ENCODE measurements around the gene TAOK3.
A peak's percentile ranks its signal among the peaks of the same experiment; 100 is the strongest.

The TAOK3 gene

DNA sequence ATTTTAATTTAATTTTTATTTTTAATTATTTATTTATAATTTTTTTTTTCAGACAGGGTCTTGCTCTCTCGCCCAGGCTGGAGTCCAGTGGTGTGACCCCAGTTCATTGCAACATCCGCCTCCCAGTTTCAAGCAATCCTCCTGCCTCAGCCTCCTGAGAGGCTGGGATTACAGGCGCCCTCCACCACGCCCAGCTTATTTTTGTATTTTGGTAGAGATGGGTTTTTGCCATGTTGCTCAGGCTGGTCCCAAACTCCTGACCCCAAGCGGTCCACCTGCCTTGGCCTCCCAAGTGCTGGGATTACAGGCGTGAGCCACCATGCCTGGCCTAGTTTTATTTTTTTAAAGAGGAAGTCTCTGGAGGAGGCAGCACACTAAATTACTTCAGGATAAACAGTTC is 250.4 kb downstream of the TAOK3 start:
- Histone ChIP-seq H3K9ac (ENCODE audit: low read length) (no peak overlapping the region), H3K9me3 (ENCODE audit: control insufficient read depth, low read depth, low read length) (no peaks in the 10 kb centered on the region), H3K4me3 (ENCODE audit: low read length) (no peak overlapping the region), H3K27ac (ENCODE audit: low read length) (peak overlapping the region; percentile 43), H3K27me3 (ENCODE audit: control insufficient read depth, insufficient read depth, low read length) (no peaks in the 10 kb centered on the region), H3K36me3 (ENCODE audit: control insufficient read depth, low read depth, low read length) (no peaks in the 10 kb centered on the region), H3K4me1 (ENCODE audit: control insufficient read depth, low read depth, low read length) (peaks cover 9% of the 10 kb centered on the region)

DNA sequence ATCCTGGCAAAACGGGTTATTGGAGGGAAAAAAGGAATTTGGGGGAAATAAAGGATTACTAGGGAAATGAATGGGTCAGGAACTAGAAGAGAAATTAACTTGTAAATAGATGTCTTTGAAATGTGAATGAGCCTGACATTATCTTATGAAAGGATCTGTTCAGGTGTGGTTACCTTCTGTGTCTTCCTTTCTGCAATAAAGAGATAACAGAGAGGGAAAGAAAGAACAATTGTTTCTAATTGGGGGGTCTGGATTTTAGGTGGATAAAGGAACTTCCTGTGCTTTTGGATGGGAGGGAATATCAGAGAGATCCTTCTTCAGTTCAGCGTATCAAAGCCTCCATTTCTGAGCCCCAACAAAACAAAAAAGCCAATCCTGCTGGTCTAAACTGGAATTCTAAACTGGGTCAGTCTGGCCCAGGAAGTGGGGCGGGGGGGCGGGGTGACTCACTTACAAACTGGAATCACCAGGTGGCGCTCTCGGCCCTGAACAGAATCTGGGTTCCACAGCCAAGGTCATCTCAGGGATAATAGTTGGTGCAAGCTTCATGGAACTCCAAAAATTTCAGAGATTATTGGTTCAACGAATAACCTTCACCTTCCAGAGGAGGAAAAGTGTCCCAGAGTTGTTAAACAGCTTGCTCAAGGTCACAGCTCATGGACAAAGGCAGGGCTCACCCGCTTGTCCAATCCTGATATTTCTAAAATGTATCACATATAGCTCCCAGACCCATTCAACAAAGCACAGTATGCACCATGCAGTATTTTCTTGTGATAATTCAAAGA is 251.9 kb downstream of the TAOK3 start:
- H3K4me3 ChIP-seq (ENCODE audit: low read length) = peak overlapping the region; percentile 51
- peak overlapping the region; percentile 85 for H3K9ac ChIP-seq (ENCODE audit: low read length)
- H3K4me1 ChIP-seq (ENCODE audit: control insufficient read depth, low read depth, low read length) = peaks cover 14% of the 10 kb centered on the region
- H3K9me3 ChIP-seq (ENCODE audit: control insufficient read depth, low read depth, low read length) = no peaks in the 10 kb centered on the region
- H3K27me3 ChIP-seq (ENCODE audit: control insufficient read depth, insufficient read depth, low read length) = no peaks in the 10 kb centered on the region
- H3K36me3 ChIP-seq (ENCODE audit: control insufficient read depth, low read depth, low read length) = no peaks in the 10 kb centered on the region
- H3K27ac ChIP-seq (ENCODE audit: low read length) = peak overlapping the region; percentile 98

DNA sequence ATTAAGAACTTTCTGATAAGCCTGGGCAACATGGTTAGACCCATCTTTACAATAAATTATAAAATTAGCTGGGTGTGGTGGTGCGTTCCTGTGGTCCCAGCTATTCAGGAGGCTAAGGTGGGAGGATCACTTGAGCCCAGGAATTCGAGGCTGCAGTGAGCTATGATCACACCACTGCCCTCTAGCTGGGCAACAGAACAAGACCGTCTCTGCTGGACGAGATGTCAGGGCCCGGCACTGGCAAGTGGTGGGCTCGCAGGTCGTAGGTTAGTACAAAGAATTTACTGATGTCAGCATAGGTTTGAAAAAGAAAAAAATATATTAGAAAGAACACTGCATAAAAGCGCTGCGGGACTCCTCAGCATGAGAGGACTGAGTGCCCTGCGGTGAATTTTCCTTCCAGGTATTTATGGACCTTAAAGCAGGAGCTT is 253.2 kb downstream of the TAOK3 start:
- Histone ChIP-seq H3K4me3 (ENCODE audit: low read length) (peak overlapping the region; percentile 45), H3K9me3 (ENCODE audit: control insufficient read depth, low read depth, low read length) (no peaks in the 10 kb centered on the region), H3K36me3 (ENCODE audit: control insufficient read depth, low read depth, low read length) (no peaks in the 10 kb centered on the region), H3K27ac (ENCODE audit: low read length) (peak overlapping the region; percentile 66), H3K4me1 (ENCODE audit: control insufficient read depth, low read depth, low read length) (peaks cover 14% of the 10 kb centered on the region), H3K27me3 (ENCODE audit: control insufficient read depth, insufficient read depth, low read length) (no peaks in the 10 kb centered on the region), H3K9ac (ENCODE audit: low read length) (peak overlapping the region; percentile 67)

DNA sequence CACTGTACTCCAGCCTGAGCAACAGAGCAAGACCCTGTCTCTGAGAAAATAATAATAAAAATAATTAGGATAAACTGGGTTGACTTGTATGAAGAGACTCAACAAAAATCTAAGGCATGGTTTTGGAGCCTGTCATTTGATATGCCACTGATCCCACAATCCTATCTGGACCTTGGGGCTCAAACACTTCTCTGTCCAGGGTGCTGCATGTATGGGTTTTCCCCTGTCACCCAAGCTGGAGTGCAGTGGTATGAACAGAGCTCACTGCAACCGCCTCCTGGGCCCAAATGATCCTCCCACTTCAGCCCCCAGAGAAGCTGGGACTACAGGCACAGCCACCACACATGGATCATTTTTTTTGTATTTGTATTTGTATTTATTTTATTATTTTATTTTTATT is 263.6 kb downstream of the TAOK3 start:
- Histone ChIP-seq H3K4me1 (ENCODE audit: control insufficient read depth, low read depth, low read length) (no peaks in the 10 kb centered on the region), H3K27me3 (ENCODE audit: control insufficient read depth, insufficient read depth, low read length) (no peaks in the 10 kb centered on the region), H3K9ac (ENCODE audit: low read length) (no peak overlapping the region), H3K27ac (ENCODE audit: low read length) (no peak overlapping the region), H3K9me3 (ENCODE audit: control insufficient read depth, low read depth, low read length) (no peaks in the 10 kb centered on the region), H3K4me3 (ENCODE audit: low read length) (no peak overlapping the region), H3K36me3 (ENCODE audit: control insufficient read depth, low read depth, low read length) (no peaks in the 10 kb centered on the region)

DNA sequence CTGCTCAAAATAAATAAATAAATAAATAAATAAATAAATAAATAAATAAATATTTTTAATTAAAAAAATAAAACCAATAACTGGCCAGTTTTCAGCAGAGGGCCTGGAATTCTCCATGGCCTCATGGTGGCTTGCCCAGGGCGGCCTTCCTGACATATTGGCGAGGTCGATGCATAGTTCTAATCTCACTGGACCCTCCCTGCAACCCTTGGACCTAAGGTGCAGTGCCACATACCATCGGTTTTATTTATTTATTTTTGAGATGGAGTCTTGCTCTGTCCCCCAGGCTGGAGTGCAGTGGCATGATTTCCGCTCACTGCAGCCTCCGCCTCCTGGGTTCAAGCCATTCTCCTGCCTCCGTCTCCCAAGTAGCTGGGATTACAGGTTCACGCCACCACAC is 265.0 kb downstream of the TAOK3 start:
- no peaks in the 10 kb centered on the region for H3K27me3 ChIP-seq (ENCODE audit: control insufficient read depth, insufficient read depth, low read length)
- no peak overlapping the region for H3K4me3 ChIP-seq (ENCODE audit: low read length)
- no peak overlapping the region for H3K9ac ChIP-seq (ENCODE audit: low read length)
- H3K9me3 ChIP-seq (ENCODE audit: control insufficient read depth, low read depth, low read length) = no peaks in the 10 kb centered on the region
- H3K27ac ChIP-seq (ENCODE audit: low read length) = no peak overlapping the region
- H3K4me1 ChIP-seq (ENCODE audit: control insufficient read depth, low read depth, low read length) = no peaks in the 10 kb centered on the region
- H3K36me3 ChIP-seq (ENCODE audit: control insufficient read depth, low read depth, low read length) = no peaks in the 10 kb centered on the region

DNA sequence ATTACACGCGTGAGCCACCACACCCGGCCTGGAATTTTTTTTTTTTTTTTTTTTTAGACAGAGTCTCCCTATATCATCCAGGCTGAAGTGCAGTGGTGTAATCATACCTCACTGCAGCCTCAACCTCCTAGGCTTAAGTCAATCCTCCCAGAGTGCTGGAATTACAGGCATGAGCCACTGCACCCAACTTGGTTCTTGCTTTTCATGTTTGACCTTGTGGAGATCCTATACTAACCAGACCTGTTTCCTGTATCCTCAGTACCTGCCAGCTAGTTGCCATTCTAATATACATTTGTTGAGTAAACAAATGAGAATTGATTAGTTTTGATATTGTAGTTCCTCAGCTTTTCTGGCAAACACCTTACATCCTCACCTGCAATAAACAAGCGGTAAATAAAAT is 265.7 kb downstream of the TAOK3 start:
- no peak overlapping the region for H3K9ac ChIP-seq (ENCODE audit: low read length)
- H3K27ac ChIP-seq (ENCODE audit: low read length) = no peak overlapping the region
- no peaks in the 10 kb centered on the region for H3K36me3 ChIP-seq (ENCODE audit: control insufficient read depth, low read depth, low read length)
- H3K4me1 ChIP-seq (ENCODE audit: control insufficient read depth, low read depth, low read length) = peaks cover 6% of the 10 kb centered on the region
- no peak overlapping the region for H3K4me3 ChIP-seq (ENCODE audit: low read length)
- H3K9me3 ChIP-seq (ENCODE audit: control insufficient read depth, low read depth, low read length) = no peaks in the 10 kb centered on the region
- no peaks in the 10 kb centered on the region for H3K27me3 ChIP-seq (ENCODE audit: control insufficient read depth, insufficient read depth, low read length)

DNA sequence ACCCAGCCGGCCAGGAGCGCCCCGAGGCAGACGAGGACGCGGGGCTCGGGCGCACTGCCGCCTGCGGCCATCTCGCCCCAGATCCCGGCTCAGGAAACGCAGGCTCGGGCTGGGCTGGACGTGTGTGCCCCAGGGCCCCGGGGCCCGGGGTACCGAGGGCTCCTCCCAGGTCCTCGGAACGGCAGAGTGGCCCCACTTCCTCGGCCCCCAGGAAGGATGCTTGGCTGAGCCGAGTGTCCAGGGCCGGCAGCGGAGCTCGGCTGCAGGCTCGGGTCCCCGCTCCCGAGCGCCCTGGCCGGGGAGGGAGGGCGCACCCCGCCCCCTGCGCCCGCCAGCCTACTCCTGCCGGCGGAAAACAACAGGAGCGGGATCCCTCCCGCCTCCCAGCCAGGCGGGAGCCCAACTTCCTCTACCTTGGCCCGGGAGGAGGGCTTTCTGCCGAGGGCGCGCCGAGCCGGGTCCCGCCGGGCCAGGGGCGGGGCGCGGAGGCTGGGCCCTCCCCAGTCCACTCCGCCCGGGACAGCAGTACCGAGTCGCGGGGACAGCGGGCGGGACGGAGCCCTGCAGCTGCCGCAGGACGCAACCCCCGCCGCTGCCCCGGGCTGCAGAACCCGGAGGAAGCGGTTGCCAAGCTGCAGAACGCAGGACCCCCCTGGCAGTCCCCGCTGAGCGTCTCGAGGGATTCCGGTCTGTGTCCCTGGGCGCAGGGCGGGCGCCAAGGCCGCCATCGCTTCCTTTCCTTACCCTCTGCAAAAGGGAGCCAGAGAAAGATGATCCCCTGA is 268.9 kb downstream of the TAOK3 start, which contains the start of gene VSIG10:
TSS of gene VSIG10 (minus strand) at position 411 of the 782 bp plus-strand sequence. CDS start at position 71, 340 bp downstream.
- H3K4me3 ChIP-seq (ENCODE audit: low read length) = peak within 1 kb of the TSS; percentile 86
- H3K27ac ChIP-seq (ENCODE audit: low read length) = peak within 1 kb of the TSS; percentile 62
- H3K36me3 ChIP-seq (ENCODE audit: control insufficient read depth, low read depth, low read length) = peaks cover 8% of the 10 kb centered on the region
- H3K27me3 ChIP-seq (ENCODE audit: control insufficient read depth, insufficient read depth, low read length) = no peaks in the 10 kb centered on the region
- H3K9me3 ChIP-seq (ENCODE audit: control insufficient read depth, low read depth, low read length) = no peaks in the 10 kb centered on the region
- H3K9ac ChIP-seq (ENCODE audit: low read length) = peak within 1 kb of the TSS; percentile 86
- H3K4me1 ChIP-seq (ENCODE audit: control insufficient read depth, low read depth, low read length) = peaks cover 7% of the 10 kb centered on the region

DNA sequence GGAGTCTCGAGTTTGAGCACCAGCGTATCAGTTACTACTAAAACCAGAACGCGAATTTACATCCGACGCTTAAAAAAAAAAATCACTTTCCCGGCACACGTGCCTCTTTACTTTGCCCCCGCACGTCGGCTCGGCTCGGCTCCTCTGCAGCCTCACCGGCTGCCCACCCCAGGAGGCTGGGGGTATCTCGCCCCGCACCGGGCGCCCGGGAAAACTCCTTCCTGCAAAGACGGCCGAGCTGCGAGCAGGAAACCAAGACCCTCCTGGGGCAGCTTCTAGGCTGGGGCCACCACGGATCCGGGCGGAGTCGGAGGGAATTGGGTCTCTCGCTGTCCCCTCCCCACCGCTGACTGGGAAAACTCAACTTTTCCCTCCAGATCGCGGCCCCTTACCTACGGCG is 269.5 kb downstream of the TAOK3 start:
- H3K4me3 ChIP-seq (ENCODE audit: low read length) = peak overlapping the region; percentile 86
- peak overlapping the region; percentile 86 for H3K9ac ChIP-seq (ENCODE audit: low read length)
- no peaks in the 10 kb centered on the region for H3K9me3 ChIP-seq (ENCODE audit: control insufficient read depth, low read depth, low read length)
- H3K36me3 ChIP-seq (ENCODE audit: control insufficient read depth, low read depth, low read length) = peaks cover 8% of the 10 kb centered on the region
- peak overlapping the region; percentile 59 for H3K27ac ChIP-seq (ENCODE audit: low read length)
- H3K4me1 ChIP-seq (ENCODE audit: control insufficient read depth, low read depth, low read length) = peaks cover 11% of the 10 kb centered on the region
- no peaks in the 10 kb centered on the region for H3K27me3 ChIP-seq (ENCODE audit: control insufficient read depth, insufficient read depth, low read length)

DNA sequence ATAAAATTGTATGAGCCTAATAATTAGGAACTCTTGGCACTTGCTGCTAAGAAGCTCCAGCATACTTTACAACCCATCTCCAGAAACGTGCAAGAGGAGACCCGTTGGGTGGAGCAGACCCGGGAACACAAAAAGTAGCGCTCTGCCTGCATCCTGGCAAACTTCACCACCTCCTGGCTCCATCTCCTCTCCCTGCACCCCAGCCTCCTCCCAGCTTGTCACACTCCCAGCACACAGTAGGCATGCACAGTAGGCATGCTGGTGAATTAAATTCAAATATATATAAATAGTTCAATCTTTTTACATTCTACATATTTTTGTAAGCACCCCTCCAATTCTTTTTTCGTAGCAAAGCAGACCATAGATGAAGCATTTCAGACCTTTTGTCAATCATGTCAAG is 270.1 kb downstream of the TAOK3 start:
- H3K4me1 ChIP-seq (ENCODE audit: control insufficient read depth, low read depth, low read length) = peaks cover 11% of the 10 kb centered on the region
- H3K4me3 ChIP-seq (ENCODE audit: low read length) = peak overlapping the region; percentile 86
- H3K9ac ChIP-seq (ENCODE audit: low read length) = peak overlapping the region; percentile 86
- no peak overlapping the region for H3K27ac ChIP-seq (ENCODE audit: low read length)
- no peaks in the 10 kb centered on the region for H3K27me3 ChIP-seq (ENCODE audit: control insufficient read depth, insufficient read depth, low read length)
- peaks cover 8% of the 10 kb centered on the region for H3K36me3 ChIP-seq (ENCODE audit: control insufficient read depth, low read depth, low read length)
- H3K9me3 ChIP-seq (ENCODE audit: control insufficient read depth, low read depth, low read length) = no peaks in the 10 kb centered on the region

DNA sequence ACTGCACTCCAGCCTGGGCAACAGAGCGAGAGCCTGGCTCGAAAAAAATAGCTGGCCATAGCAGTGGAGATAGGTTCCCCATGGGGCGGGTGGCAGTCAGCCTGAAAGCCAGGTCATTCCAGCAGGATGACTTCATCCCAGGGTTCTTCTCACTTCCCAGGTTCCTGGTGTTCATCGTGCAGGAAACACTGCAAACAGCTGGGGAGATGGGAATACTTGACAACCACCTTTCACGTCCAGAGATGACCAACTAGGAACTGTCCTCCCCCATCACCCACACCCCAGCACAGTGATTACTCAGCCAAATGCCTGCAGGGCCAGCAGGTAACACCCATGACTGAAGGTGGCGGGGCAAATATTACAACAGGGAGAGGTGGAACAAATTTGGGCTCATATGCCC is 270.6 kb downstream of the TAOK3 start:
- Histone ChIP-seq H3K27me3 (ENCODE audit: control insufficient read depth, insufficient read depth, low read length) (no peaks in the 10 kb centered on the region), H3K4me3 (ENCODE audit: low read length) (peak overlapping the region; percentile 86), H3K9me3 (ENCODE audit: control insufficient read depth, low read depth, low read length) (no peaks in the 10 kb centered on the region), H3K9ac (ENCODE audit: low read length) (peak overlapping the region; percentile 86), H3K36me3 (ENCODE audit: control insufficient read depth, low read depth, low read length) (peaks cover 8% of the 10 kb centered on the region), H3K4me1 (ENCODE audit: control insufficient read depth, low read depth, low read length) (peaks cover 11% of the 10 kb centered on the region), H3K27ac (ENCODE audit: low read length) (no peak overlapping the region)

DNA sequence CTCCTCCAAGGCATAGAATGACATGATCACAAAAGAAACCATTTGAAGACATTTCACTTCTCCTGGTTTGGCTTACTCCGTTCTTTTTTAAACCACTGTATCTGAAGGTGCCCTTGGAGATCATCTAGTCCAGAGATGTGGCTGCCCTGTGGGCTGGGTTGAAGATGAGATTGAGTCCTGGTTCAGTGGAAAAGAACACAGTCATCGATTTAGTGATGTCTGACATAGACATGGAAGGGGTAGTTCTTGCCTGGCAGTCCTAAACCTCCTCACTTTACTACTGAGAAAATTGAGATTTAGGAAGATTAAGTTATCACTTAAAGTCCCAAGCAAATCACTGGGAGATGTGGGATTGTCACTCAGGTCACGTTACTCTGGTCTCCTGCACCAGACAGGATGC is 271.7 kb downstream of the TAOK3 start:
- H3K36me3 ChIP-seq (ENCODE audit: control insufficient read depth, low read depth, low read length) = peaks cover 8% of the 10 kb centered on the region
- no peaks in the 10 kb centered on the region for H3K9me3 ChIP-seq (ENCODE audit: control insufficient read depth, low read depth, low read length)
- no peak overlapping the region for H3K4me3 ChIP-seq (ENCODE audit: low read length)
- no peak overlapping the region for H3K27ac ChIP-seq (ENCODE audit: low read length)
- peaks cover 11% of the 10 kb centered on the region for H3K4me1 ChIP-seq (ENCODE audit: control insufficient read depth, low read depth, low read length)
- no peak overlapping the region for H3K9ac ChIP-seq (ENCODE audit: low read length)
- no peaks in the 10 kb centered on the region for H3K27me3 ChIP-seq (ENCODE audit: control insufficient read depth, insufficient read depth, low read length)

Data from iPS-18a (cell line).